ENCODE results near the gene PSEN2. TPM values are rescaled to one million over a fixed set of nuclear protein-coding genes. Genes with fewer than 3 reads are reported as not detected.

The PSEN2 gene
- polyA plus RNA-seq, 1 donor (not counting 4 experiments of a cell fraction or from before 2014, with no cell fraction given) = 9.5 TPM

DNA sequence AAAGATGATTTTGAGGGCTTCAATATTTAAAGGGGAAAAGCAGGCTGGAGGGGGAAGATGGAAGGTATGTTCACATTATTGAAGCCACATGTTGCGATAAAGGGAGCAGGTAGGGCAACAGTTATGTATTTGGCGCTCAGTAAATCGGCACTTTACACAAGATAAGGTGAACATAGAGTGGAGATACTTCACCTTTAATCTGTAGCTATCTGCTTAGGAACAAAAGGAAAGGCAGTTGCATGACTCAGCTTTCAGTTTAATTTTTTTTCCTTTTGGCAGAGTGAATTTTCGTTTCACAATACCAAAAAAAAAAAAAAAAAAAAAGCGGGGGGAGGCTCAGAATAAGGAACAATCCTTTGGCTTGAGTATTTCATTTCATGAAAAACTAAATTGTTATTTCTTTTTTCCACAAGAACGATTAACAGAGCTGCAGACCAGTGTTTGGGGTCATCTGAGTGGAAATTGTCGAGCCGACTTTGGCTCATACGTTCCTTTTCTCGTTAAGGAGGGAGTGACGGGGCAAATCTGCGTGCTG lies 68.6 kb downstream of the PSEN2 start:
- Histone ChIP-seq H3K9ac (ENCODE audit: control insufficient read depth, extremely low read depth, insufficient read depth, low read length) (peak overlapping the region; percentile 86), H3K27me3 (ENCODE audit: control insufficient read depth, extremely low read depth, insufficient read depth, low read length) (peaks cover under 1% of the 10 kb centered on the region), H3K9me3 (ENCODE audit: control insufficient read depth, low read depth, low read length) (no peaks in the 10 kb centered on the region), H3K9me1 (ENCODE audit: control insufficient read depth, extremely low read depth, insufficient read depth, low read length) (no peaks in the 10 kb centered on the region), H3K4me3 (ENCODE audit: control insufficient read depth in 2 of 3, extremely low read depth in 1 of 3, insufficient read depth in 2 of 3, low read depth in 1 of 3, low read length in 3 of 3) (peak overlapping the region; percentile 48 to 76 (median 64)), H3K4me2 (ENCODE audit: control insufficient read depth, extremely low read depth, insufficient read depth, low read depth, low read length) (peak overlapping the region; percentile 95), H3K27ac (ENCODE audit: control insufficient read depth, insufficient read depth, low read length) (peak overlapping the region; percentile 85), H2AFZ (ENCODE audit: control insufficient read depth, low read length) (peak overlapping the region; percentile 93), H3K79me2 (ENCODE audit: control insufficient read depth, insufficient read depth, low read length) (no peaks in the 10 kb centered on the region), H3K36me3 (ENCODE audit: control insufficient read depth in 2 of 2, extremely low read depth in 1 of 2, insufficient read depth in 2 of 2, low read length in 2 of 2) (no peaks in the 10 kb centered on the region), H4K20me1 (ENCODE audit: control insufficient read depth, extremely low read depth, insufficient read depth, low read length) (no peaks in the 10 kb centered on the region), H3K4me1 (ENCODE audit: control insufficient read depth, extremely low read depth, insufficient read depth, low read length) (peaks cover 16% of the 10 kb centered on the region)
- TF ChIP-seq, protein P1, sequence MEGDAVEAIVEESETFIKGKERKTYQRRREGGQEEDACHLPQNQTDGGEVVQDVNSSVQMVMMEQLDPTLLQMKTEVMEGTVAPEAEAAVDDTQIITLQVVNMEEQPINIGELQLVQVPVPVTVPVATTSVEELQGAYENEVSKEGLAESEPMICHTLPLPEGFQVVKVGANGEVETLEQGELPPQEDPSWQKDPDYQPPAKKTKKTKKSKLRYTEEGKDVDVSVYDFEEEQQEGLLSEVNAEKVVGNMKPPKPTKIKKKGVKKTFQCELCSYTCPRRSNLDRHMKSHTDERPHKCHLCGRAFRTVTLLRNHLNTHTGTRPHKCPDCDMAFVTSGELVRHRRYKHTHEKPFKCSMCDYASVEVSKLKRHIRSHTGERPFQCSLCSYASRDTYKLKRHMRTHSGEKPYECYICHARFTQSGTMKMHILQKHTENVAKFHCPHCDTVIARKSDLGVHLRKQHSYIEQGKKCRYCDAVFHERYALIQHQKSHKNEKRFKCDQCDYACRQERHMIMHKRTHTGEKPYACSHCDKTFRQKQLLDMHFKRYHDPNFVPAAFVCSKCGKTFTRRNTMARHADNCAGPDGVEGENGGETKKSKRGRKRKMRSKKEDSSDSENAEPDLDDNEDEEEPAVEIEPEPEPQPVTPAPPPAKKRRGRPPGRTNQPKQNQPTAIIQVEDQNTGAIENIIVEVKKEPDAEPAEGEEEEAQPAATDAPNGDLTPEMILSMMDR (optimal IDR thresholded peaks at IDR 0.05 in 1 of 3, IDR thresholded peaks at IDR 0.05 in 1 of 3, conservative IDR thresholded peaks at IDR 0.05 in 1 of 3; ENCODE audit: extremely low read depth in 1 of 3, insufficient read depth in 2 of 3, low read length in 3 of 3) = no peak
- TF ChIP-seq EZH2 (IDR thresholded peaks at IDR 0.05; ENCODE audit: low read length) = no peak
- FAIRE-seq (peak; percentile 46), DNase-seq (ENCODE audit: low read depth, low spot score) (no peak)
- dilution Hi-C loops (cut with MboI; ENCODE audit: extremely low pct_ligation_motif_present, low sequenced_read_pairs) = no loop called here

DNA sequence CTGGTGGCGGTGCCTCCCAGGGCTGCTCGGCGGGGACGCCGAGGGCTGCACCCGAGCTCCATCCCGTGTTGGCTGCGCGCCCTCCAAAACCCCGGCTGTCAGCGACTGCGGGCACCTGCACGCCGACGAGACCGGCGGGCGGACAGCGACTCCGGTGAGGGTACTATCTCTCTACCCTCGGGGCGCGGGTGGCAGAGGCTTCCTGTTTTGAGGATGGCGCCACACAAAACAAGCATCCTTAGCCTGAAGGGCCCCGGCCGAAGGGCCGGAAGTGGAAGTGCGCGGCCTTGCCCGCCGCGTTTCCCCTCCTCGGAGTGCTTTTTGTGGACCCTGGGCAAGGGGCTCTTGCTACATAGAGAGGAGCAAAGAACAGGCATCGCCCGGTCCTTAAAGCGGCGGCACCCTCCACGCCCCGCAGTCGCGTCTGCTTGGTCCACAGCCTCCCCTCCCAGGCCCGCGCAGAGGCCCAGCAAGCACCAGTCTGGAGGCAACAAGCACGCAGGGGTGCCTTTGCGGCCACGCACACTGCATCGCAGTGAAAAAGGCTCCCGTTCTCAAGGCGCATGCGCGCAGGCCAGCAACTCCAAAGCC lies 69.1 kb downstream of the PSEN2 start:
- Histone ChIP-seq H3K4me2 (ENCODE audit: control insufficient read depth, extremely low read depth, insufficient read depth, low read depth, low read length) (peak overlapping the region; percentile 95), H3K9ac (ENCODE audit: control insufficient read depth, extremely low read depth, insufficient read depth, low read length) (peak overlapping the region; percentile 86), H3K36me3 (ENCODE audit: control insufficient read depth in 2 of 2, extremely low read depth in 1 of 2, insufficient read depth in 2 of 2, low read length in 2 of 2) (no peaks in the 10 kb centered on the region), H4K20me1 (ENCODE audit: control insufficient read depth, extremely low read depth, insufficient read depth, low read length) (no peaks in the 10 kb centered on the region), H3K9me1 (ENCODE audit: control insufficient read depth, extremely low read depth, insufficient read depth, low read length) (no peaks in the 10 kb centered on the region), H3K27me3 (ENCODE audit: control insufficient read depth, extremely low read depth, insufficient read depth, low read length) (peaks cover 3% of the 10 kb centered on the region), H3K9me3 (ENCODE audit: control insufficient read depth, low read depth, low read length) (no peaks in the 10 kb centered on the region), H3K27ac (ENCODE audit: control insufficient read depth, insufficient read depth, low read length) (peak overlapping the region; percentile 85), H2AFZ (ENCODE audit: control insufficient read depth, low read length) (peak overlapping the region; percentile 93), H3K4me1 (ENCODE audit: control insufficient read depth, extremely low read depth, insufficient read depth, low read length) (peaks cover 16% of the 10 kb centered on the region), H3K79me2 (ENCODE audit: control insufficient read depth, insufficient read depth, low read length) (no peaks in the 10 kb centered on the region), H3K4me3 (ENCODE audit: control insufficient read depth in 2 of 3, extremely low read depth in 1 of 3, insufficient read depth in 2 of 3, low read depth in 1 of 3, low read length in 3 of 3) (peak overlapping the region; percentile 48 to 76 (median 64))
- TF ChIP-seq, protein P1 (optimal IDR thresholded peaks at IDR 0.05 in 1 of 3, IDR thresholded peaks at IDR 0.05 in 1 of 3, conservative IDR thresholded peaks at IDR 0.05 in 1 of 3; ENCODE audit: extremely low read depth in 1 of 3, insufficient read depth in 2 of 3, low read length in 3 of 3) = no peak
- no peak for TF ChIP-seq EZH2 (IDR thresholded peaks at IDR 0.05; ENCODE audit: low read length)
- dilution Hi-C loops (cut with MboI; ENCODE audit: extremely low pct_ligation_motif_present, low sequenced_read_pairs) = no loop called here
- no peak for FAIRE-seq
- no peak for DNase-seq (ENCODE audit: low read depth, low spot score)
